Esophagus squamous epithelium (tissue), 5 donors: ENCODE results near the gene HEG1. TPM values are rescaled to one million over a fixed set of nuclear protein-coding genes. Genes with fewer than 3 reads are reported as not detected.

Experiments used
- DNase-seq: peaks from one replicate; lab custom pipeline; 2025; lab: John Stamatoyannopoulos, UW
- H3K27ac ChIP-seq, 4 donors: fragments of 200-600 bp; sonication (generic); one replicate each; pipeline ENCODE4 v1.5.1; 2016 to 2019; ENCODE audit warnings: mild to moderate bottlenecking in 1 of 4
- H3K27me3 ChIP-seq, 4 donors: fragments of 200-600 bp; sonication (generic); 1 replicate in 3 of 4; 2 replicates in 1 of 4; pipeline versions ENCODE4 v1.5.1 to v1.6.0; 2017 to 2021; ENCODE audit warnings: antibody characterized with exemption in 1 of 4
- H3K36me3 ChIP-seq, 3 donors: fragments of 200-600 bp; sonication (generic); one replicate each; pipeline ENCODE4 v1.5.1; 2016 to 2019
- H3K4me1 ChIP-seq, 3 donors: fragments of 200-600 bp; sonication (generic); one replicate each; pipeline ENCODE4 v1.5.1; 2017 to 2019
- H3K4me3 ChIP-seq, 4 donors: fragments of 200-600 bp; sonication (generic); 1 replicate in 3 of 4; 2 replicates in 1 of 4; pipeline ENCODE4 v1.5.1; 2016 to 2019; ENCODE audit warnings: mild to moderate bottlenecking in 2 of 4, moderate library complexity in 1 of 4
- H3K9me3 ChIP-seq, 3 donors: fragments of 200-600 bp; sonication (generic); one replicate each; pipeline ENCODE4 v1.5.1; 2016 to 2019
- CTCF ChIP-seq, 6 experiments: fragments of 450-650 bp in 4 of 6; fragments of 200-600 bp in 2 of 6; sonication (generic) in 2 of 6; IDR thresholded peaks; one replicate each; pipeline ENCODE4 v1.5.1; 2016 to 2019; ENCODE audit warnings: antibody characterized with exemption in 6 of 6, mild to moderate bottlenecking in 4 of 6, moderate library complexity in 4 of 6
- POLR2A ChIP-seq, 4 donors: fragments of 450-650 bp; IDR thresholded peaks; one replicate each; pipeline ENCODE4 v1.6.1; 2017; ENCODE audit warnings: antibody characterized with exemption in 4 of 4, mild to moderate bottlenecking in 4 of 4, moderate library complexity in 3 of 4
- WGBS, 2 donors: methylation state at CpG; one replicate each; pipeline ENCODE4 v1.1.5; 2018; 5-methylcytosine and 5-hydroxymethylcytosine counted together
- intact Hi-C: fragments of 100-400 bp; cut with DNase I; formaldehyde crosslinking; loops from one replicate; pipeline ENCODE4 v1.15.0; 2022
- total RNA-seq, 4 donors: library from RNA; depleted of rRNA; stranded (reverse); fragments of >200 nt; gene quantifications; one replicate each; pipeline ENCODE4 v1.1.0, GENCODE V29; 2016
- donor health status: DM: yes; HTN: yes; CAD: no.

HEG1 gene
- total RNA-seq, 4 donors from 2014 or later = 13.3 to 37.2 (median 22.5) TPM

- no peaks in the 10 kb centered on the region for H3K27me3 ChIP-seq
- H3K4me3 ChIP-seq = no peak overlapping the region
- intact Hi-C loops = no loop called here
- TF ChIP-seq POLR2A (IDR thresholded peaks at IDR 0.05) (no peak), CTCF (IDR thresholded peaks at IDR 0.05) (no peak)
- 59 to 61% methylated on average over 4 of the region's 4 CpGs for WGBS, 2 donors
- peak overlapping the region; percentile 48 to 81 (median 72) for H3K27ac ChIP-seq
- H3K9me3 ChIP-seq = no peaks in the 10 kb centered on the region
- peaks cover 0 to 54% (median 5%) of the 10 kb centered on the region in 3 donors for H3K36me3 ChIP-seq
- H3K4me1 ChIP-seq = peaks cover 0 to 35% (median 14%) of the 10 kb centered on the region in 3 donors
- DNase-seq = no peak
Measured at GRCh38 chr3:124985349-124985748, 70.4 kb downstream of the HEG1 start.

GRCh38 chr3:124984754-124985153 is 71.0 kb downstream of the HEG1 start:
- peaks cover 0 to 54% (median 5%) of the 10 kb centered on the region in 3 donors for H3K36me3 ChIP-seq
- H3K4me3 ChIP-seq = no peak overlapping the region
- TF ChIP-seq POLR2A (IDR thresholded peaks at IDR 0.05) (no peak), CTCF (IDR thresholded peaks at IDR 0.05) (no peak)
- no peak for DNase-seq
- H3K9me3 ChIP-seq = no peaks in the 10 kb centered on the region
- intact Hi-C loops = no loop called here
- peaks cover 0 to 35% (median 14%) of the 10 kb centered on the region in 3 donors for H3K4me1 ChIP-seq
- 86 to 90% methylated on average over 3 of the region's 3 CpGs for WGBS, 2 donors
- no peaks in the 10 kb centered on the region for H3K27me3 ChIP-seq
- peak overlapping the region; percentile 7 to 77 (median 65) for H3K27ac ChIP-seq

DNA sequence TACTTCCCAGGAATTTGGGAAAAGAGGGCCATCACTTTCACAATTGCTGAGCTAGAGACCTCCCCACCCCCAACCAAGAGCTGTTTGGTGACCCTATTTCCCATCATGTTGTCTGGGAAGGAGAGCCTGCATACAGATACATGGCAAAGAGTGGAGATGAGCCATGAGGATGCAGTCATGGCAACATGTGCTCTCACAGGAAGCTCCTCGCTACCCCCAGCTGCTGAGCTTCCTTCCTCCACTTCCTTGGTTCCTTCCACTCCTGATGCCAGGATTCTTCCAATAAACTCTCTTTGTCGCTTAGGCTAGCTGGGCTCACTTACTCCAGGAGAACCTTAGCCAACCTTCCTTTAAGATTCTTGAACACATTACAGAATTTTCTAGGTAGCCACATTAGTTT is 72.9 kb downstream of the HEG1 start:
- TF ChIP-seq POLR2A (IDR thresholded peaks at IDR 0.05) (no peak), CTCF (IDR thresholded peaks at IDR 0.05) (no peak)
- 77 to 78% methylated on average over 2 of the region's 2 CpGs for whole genome bisulfite sequencing, 2 donors
- intact Hi-C loops = no loop called here
- H3K27me3 ChIP-seq = no peaks in the 10 kb centered on the region
- no peak for DNase-seq
- H3K27ac ChIP-seq = no peak overlapping the region
- H3K4me3 ChIP-seq = no peak overlapping the region
- H3K4me1 ChIP-seq = peaks cover 0 to 35% (median 14%) of the 10 kb centered on the region in 3 donors
- H3K9me3 ChIP-seq = no peaks in the 10 kb centered on the region
- peaks cover 0 to 45% (median 5%) of the 10 kb centered on the region in 3 donors for H3K36me3 ChIP-seq

GRCh38 chr3:124981472-124981871 is 74.3 kb downstream of the HEG1 start:
- no peak for DNase-seq
- intact Hi-C loops = no loop called here

DNA sequence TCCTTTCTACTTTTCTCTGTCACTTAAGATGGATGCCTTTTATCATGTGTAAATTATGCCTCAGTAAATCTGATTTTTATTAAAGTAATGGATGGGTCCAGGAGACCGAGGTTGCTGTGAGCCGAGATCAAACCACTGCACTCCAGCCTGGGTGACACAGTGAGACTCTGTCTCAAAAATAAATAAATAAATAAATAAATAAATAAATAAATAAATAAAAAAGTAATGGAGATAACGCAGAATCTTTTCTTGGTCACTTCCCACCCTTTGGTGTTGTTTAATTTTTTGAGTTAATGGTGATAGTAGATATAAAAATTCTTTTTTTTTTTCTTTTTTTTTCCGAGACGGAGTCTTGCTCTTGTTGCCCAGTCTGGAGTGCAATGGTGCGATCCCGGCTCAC is 77.2 kb downstream of the HEG1 start:
- TF ChIP-seq POLR2A (IDR thresholded peaks at IDR 0.05) = no peak
- no peak for TF ChIP-seq CTCF (IDR thresholded peaks at IDR 0.05)
- DNase-seq = no peak
- peaks cover 0 to 72% (median 7%) of the 10 kb centered on the region in 3 donors for H3K36me3 ChIP-seq
- H3K4me3 ChIP-seq = no peak overlapping the region
- intact Hi-C loops = no loop called here
- peaks cover 0 to 12% (median 0%) of the 10 kb centered on the region in 3 donors for H3K4me1 ChIP-seq
- no peaks in the 10 kb centered on the region for H3K9me3 ChIP-seq
- WGBS, 2 donors = 88 to 99% methylated on average over 7 of the region's 7 CpGs
- H3K27ac ChIP-seq = no peak overlapping the region
- H3K27me3 ChIP-seq = no peaks in the 10 kb centered on the region

More at GRCh38 chr3:124981472-124981871, 74.3 kb downstream of the HEG1 start:
- Histone ChIP-seq H3K4me3 (no peak overlapping the region), H3K4me1 (peaks cover 0 to 32% (median 13%) of the 10 kb centered on the region in 3 donors), H3K27ac (no peak overlapping the region), H3K36me3 (peaks cover 0 to 50% (median 5%) of the 10 kb centered on the region in 3 donors), H3K9me3 (no peaks in the 10 kb centered on the region), H3K27me3 (no peaks in the 10 kb centered on the region)
- no peak for TF ChIP-seq POLR2A (IDR thresholded peaks at IDR 0.05)
- no peak for TF ChIP-seq CTCF (IDR thresholded peaks at IDR 0.05)
- WGBS, 2 donors = 58 to 65% methylated on average over 1 to 5 of the region's 5 CpGs
